Dermis microvascular lymphatic vessel endothelial cell (primary cell): ENCODE measurements around the gene SYCP1. TPM values are rescaled to one million over a fixed set of nuclear protein-coding genes. Genes with fewer than 3 reads are reported as not detected.
"Not testable (repeated sequence)": the region's sequence is repeated elsewhere in the genome, so short reads cannot be mapped to it uniquely, and the experiment has no call there.

ENCODE experiments used
- DNase-seq, 2 donors: peaks; one replicate each; pipeline versions ENCODE4 v3.0.0 to v3.0.0-alpha.2; 2010; ENCODE audit warnings: low read depth in 2 of 2
- total RNA-seq: library from RNA; depleted of rRNA; stranded (reverse); fragments of >200 nt; gene quantifications from 2 replicates; pipeline ENCODE4 v1.2.1, GENCODE V29; 2014

SYCP1 gene
- total RNA-seq, 1 donor from 2014 or later: not detected

DNA sequence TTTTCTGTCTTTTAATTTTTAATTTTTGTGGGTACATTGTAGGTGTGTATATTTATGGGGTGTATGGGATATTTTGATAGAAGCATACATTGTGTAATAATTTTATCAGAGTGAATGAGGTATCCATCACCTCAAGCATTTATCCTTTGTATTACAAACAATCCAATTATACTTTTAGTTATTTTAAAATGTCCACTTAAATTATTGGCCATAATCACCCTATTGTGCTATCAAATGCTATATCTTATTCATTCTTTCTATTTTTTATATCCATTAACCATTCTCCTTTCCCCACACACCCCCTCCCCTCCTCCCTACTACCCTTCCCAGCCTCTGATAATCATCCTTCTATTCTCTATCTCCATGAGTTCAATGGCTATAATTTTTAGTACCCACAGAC is 104.8 kb downstream of the SYCP1 start:
- DNase-seq: no peak

DNA sequence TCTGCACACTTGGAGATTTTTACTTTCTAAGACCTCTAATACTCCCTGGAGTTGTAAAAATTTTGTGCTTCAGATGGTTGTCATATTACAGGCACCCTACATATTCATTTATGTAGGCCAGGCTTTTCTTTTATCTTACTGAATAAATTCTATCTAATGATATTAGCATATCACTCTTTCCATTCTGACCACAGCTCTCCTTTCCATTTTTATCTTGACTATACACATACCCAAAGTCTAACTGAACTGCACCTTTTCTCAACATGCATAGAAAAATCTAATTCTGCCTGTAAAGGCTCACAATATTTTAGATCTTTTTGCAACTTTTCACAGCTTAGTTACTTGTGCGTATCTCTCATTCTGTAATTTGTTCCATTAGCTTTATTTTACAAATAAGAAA is 122.2 kb downstream of the SYCP1 start:
- no peak for DNase-seq

DNA sequence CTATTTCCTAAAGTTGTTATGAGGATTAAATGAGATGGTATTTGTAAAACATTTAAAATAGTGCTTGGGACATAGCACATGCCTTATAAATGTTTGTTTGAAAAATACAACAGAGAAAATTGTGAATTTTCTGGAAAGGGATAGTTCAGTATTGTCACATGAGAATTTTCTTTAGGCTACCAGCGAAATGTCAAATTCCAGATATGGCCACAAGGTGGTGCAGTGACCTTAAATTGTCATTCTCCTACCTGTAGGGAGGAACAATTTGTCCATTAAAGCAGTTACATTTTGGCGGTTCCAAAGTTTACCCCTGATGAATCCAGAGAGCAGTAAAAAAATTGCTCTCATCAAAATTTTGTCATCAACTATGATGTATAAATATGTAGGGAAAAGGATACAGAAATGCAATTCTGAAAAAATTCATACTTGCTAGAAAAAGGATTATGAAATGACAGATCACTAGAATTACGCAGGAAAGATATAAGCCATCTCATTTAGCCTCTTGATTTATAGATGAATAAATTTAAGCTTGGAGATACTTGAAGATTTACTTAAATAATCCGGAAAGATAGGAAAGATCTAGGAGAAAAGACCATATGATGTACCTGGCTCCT is 124.7 kb downstream of the SYCP1 start:
- peak; percentile 52 to 66 for DNase-seq

DNA sequence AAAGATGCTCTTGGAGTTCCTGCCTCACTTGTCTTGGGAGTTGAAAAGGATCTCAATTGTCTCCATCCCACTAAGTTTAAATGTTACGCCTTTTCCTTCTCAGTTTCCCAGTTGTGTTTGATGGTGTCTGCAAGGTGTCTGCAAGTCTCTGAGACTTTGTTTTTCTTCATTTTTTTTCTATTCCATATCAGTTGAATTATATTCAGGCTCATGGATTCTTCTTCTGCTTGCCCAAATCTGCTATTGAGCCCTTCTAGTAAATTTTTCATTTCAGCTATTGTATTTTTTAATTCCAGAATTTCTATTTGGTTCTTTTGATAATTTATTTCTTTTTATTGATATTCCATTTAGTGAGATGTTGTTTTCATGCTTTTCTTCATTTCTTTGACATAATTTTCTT is 127.6 kb downstream of the SYCP1 start:
- no peak for DNase-seq

DNA sequence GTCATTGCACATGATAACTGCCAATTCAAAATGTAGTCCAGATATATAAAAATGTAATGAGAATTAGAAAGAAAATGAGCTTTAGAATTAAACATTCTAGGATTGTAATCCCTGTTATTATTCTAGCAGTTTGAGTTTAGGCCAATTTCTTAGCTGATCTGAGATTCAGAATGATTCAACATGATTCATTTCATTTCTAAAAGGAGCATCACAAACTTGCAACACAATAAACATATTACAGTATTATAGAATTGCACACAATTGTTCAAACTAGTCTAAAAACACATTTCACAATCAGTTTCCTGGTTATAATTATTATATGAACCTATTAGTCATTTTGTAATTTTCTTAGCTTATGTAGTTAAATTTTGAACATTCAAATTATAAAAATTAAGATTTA is 131.6 kb downstream of the SYCP1 start:
- no peak for DNase-seq

DNA sequence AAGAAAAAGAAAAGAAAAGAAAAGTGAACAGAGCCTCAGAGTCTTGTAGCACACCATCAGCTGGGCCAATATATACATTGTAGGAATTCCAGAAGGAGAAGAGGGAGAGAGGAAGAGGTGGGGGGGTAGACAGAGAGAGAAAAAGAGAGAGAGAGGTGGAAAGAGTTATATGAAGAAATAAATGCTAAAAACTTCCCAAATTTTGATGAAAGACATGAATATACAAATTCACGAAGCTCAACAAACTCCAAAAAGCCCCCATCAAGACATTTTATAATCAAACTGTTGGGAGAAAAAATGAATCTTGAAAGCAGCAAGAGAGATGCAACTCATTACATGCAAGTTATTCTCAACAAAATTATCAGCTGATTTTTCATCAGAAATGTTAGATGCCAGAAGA is 133.4 kb downstream of the SYCP1 start:
- DNase-seq: no peak

DNA sequence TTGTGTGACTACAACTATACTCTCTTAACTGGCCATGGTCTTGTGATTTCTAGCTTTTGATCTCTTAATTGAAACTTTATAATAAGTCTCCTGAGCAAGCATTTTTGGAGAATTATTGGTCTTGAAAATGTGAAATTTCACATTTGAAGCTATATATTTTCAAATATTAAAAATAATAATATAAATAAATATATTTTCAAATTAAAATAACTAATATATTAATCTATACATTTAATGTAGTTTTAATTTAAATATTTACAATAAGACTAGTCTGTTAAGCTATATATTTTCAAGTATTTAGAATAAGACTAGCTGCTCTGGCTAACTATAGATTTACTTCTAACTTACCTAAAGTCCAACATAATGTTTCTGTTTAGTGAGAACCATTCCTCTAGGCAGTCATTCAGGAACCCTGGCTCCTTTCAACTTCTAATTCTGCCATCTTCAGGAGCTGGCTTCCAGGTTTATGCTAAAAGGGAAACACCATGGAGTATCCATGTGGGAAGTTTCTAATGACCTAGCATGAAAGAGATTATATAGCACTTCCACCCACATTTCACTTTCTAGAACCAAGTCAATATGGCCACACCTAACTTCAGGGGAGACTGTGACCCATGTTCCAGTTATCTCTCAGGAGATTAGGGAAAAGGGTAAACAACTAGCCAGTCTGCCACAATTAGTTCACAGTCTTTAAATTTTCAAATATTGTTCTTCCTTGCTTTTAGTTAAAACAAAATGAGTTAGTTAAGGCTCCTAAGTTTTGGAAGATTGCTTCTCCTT is 143.0 kb downstream of the SYCP1 start:
- no peak for DNase-seq

DNA sequence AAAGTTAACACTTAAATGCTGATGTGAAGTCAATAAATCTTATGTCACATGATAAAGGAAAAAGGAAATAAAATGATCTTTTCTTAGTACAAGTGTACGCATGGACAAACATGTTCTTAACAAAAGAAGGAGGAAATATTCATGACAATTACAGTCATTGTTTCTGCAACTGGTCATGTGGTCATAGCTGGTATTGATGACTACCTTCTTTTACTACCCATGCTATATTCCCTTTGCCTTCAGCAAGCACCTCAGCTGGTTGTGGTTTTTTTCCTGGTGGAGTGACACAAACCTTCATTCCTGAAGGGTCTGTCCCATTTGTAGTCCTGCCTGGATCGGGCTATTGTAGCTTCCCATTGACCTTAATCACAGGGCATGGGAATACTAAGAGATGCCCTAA is 151.5 kb downstream of the SYCP1 start:
- DNase-seq: no peak

DNA sequence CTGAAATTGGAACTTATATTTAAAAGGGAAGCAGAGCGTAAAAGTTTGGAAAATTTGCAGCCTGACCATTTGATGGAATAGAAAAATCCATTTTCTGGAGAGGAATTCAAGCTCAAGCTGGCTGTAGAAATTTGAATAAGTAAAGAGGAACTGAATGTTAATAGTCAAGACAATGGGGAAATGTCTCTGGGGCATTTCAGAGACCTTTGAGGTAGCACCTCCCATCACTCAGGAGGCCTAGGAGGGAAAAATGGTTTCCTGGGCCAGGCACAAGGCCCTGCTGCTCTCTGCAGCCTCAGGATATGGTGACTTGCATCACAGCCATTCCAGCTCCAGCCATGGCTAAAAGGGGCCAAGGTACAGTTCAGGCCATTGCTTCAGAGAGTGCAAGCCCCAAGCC is 157.3 kb downstream of the SYCP1 start:
- no peak for DNase-seq

DNA sequence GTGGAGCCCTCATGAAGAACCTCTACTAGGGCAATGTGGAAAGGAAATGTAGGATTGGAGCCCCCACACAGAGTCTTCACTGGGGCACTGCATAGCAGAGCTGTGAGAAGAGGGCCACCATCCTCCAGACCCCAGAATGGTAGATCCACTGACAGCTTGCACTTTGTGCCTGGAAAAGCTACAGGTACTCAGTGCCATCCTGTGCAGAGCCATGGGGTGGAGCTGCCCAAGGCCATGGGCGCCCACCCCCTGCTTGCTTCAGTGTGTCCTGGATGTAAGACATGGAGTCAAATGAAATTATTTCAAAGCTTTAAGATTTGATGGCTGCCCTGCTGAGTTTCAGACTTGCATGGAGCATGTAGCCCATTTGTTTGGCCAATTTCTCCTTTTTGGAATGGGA is 157.8 kb downstream of the SYCP1 start:
- DNase-seq: no peak

DNA sequence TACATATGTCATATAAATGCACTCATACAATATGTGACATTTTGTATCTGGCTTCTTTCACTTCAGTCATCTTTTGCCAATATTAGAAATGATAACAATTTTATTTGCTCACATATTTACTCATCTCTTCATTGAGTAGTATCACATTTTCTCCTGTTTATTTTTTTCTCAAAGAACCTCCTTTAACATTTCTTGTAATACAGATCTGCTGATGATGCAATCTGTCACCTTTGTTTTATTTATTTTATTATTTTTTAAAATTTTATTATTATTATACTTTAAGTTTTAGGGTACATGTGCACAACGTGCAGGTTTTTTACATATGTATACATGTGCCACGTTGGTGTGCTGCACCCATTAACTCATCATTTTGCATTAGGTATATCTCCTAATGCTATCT is 159.1 kb downstream of the SYCP1 start:
- no peak for DNase-seq

DNA sequence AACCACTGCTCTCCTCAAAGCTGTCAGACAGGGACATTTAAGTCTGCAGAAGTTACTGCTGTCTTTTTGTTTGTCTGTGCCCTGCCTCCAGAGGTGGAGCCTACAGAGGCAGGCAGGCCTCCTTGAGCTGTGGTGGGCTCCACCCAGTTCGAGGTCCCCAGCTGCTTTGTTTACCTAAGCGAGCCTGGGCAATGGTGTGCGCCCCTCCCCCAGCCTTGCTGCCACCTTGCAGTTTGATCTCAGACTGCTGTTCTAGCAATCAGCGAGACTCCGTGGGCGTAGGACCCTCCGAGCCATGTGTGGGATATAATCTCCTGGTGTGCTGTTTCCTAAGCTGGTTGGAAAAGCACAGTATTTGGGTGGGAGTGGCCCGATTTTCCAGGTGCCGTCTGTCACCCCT is 164.9 kb downstream of the SYCP1 start:
- not testable (repeated sequence) for DNase-seq

DNA sequence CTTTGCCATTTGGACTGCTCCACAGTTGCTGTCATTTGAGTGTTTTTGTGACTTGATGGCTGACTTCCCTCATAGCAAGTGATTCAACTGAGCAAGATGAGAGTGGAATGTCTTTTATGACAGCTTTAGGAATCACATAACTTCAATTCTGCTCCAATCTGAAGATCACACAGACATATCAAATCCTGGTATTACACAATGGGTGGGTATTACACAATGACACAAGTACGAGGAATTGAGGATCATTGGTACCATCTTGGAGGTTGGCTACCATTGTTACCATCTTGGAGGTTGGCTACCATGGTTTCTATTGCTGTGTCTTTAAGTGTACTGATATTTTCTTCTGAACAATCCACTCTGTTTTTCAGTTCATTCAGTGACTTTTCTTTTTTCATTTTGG is 166.5 kb downstream of the SYCP1 start:
- no peak for DNase-seq

DNA sequence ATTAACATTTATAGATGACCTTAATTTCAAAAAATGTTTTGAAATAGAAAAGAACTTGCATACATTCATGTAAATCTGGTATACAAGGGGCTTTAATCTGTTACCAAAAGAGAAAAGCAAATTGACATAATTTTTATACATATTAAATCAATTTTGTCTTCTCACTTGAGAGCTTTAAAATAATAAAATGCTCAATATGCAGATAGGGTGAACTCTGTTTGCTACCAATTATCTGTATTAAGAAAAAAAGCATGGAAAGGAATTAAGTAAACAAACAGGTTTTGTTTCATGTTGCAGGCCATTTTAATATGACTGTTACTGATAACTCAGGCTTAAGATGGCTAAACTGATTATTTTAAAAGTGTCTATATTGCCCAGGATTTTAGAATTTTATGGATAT is 168.9 kb downstream of the SYCP1 start:
- no peak for DNase-seq

DNA sequence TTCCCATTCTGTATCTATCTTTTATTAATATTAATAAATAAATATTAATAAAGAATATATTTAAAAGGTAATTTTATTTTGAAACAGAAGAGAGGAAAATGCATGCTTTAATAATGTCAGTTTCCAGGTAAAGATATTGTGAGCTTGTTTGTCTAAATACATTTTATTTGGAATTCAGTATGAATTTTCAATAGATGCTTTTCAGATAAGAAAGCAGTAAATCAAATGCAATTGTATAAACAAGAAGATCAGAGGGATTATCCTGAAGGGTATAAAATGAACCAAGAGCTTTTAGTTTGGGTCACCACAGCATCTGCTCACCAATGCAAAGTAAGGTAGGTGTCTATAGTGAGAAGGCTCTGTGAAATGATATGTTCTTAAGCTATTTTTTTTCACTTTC is 174.9 kb downstream of the SYCP1 start, which contains the start of gene TSHB:
Gene TSHB (plus strand): TSS at position 301 of the 400 bp plus-strand sequence. CDS start 3,537 bp downstream, outside the sequence.
- DNase-seq: no peak

DNA sequence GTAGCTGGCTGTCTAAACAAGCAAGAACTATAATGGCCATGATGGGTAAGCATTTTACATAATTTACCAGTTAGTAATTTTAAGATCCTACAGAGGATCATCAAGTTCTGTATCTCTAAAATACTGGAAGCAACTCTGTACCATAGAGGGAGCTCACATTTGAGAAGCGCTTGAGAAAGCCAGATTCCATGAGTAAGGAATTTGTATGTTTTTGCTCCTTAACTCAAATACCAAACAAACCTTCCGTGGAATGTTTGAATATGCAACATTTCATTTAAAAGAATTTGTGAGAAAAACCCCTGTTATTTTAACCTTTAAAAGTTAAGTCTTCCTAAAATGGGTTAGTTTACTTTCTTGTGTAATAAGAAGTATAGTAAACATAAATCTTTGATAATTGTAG is 176.9 kb downstream of the SYCP1 start:
- no peak for DNase-seq

DNA sequence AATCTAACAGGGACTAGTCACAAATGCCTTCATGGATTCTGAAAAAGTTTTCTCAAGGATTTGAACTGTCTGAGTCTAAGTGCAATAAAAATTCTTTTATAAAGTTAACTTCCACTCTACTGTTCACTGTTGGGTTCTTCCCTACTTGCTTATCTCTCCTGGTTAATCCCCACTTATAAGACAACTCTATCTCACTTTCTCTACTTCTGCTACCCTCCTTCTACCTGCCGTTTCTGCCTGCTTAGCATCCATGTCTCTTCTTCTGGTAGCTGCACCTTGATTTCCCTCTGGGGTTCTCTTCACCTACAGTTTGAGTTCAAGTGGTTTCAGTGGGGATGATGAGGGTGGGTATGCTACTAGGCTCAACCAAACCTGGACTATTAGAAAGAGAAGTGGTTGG is 181.0 kb downstream of the SYCP1 start:
- DNase-seq: no peak

DNA sequence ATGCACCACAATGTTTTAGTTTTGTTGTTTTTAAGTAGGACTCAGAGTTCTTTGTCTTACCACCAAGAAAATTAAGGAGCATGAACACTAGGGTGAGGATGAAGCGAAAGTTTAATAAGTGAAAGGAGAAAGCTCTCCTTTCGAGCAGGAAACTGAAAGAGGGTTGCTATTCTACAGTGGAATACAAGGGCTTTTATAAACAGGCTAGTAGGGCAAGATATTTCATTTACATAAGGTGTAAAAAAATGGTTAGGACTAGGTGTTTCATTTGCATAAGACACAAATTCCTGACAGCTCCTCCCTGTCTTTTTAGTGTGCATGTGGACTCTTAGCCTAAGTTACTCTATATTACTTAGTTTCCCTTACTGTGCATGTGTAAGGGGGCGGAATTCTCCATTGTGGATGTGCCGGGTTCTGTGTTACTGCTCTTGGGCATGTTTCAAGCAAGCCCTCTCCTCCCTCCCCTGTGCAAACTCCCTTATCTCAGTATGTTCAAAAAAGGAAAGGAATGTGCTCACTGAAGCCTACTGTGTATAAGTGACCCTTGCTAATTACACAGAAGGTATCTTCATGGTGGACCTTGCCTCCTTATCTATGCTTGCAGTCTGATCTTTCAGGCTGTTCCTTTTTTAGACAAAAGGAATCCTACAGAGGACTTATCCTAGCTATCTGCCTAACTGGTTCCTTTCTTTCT is 182.3 kb downstream of the SYCP1 start:
- no peak for DNase-seq

DNA sequence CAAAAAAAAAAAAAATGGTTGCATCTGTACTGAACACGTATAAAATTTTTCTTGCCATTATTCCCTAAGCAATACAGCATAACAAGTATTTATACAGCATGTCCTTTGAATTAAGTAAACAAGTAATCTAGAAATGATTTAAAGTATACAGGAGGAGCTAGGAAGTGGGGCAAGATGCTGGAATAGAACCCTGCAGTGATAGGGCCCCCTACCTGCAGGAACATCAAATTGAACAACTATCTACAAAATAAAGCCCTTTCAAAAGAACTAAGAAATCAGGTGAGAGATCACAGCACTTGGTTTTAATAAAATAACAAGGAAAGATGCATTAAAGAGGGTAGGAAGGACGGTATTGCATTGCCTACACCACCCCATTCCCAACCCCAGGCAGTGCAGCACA is 185.8 kb downstream of the SYCP1 start:
- no peak for DNase-seq

DNA sequence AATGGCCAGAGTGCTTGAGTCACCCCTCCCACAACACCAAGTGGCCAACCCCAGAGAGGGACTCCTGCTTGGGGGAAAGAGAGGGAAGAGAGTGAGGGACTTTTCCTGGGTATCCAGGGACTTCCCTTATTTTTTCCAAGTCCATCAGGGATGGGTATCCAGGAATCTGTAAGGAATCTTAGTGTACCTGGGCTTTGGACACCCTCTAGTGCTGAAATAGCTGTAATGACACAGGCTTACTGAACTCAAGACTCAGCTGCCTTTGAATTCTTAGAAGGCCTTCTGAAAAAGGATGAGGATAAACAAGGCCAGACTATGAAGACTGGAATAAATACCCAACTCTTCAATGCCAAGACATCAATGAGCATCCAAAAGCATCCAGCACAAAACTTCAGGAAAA is 187.0 kb downstream of the SYCP1 start:
- peak in 1 of 2 donors; percentile 12 for DNase-seq
